ENCODE data around the gene CACNB2.

GRCh38 chr10:18185621-18186020 lies 45.4 kb downstream of the CACNB2 start:
- no peak for TF ChIP-seq CTCF (IDR thresholded peaks at IDR 0.05; ENCODE audit: low read depth, low read length)
- TF ChIP-seq EZH2phosphoT487 (IDR thresholded peaks at IDR 0.05; ENCODE audit: low read depth): no peak
